ENCODE measurements around the gene C1R. TPM values are rescaled to one million over a fixed set of nuclear protein-coding genes. Genes with fewer than 3 reads are reported as not detected.

Gene C1R
- total RNA-seq, 1 donor from 2014 or later: 2.5 TPM

DNA sequence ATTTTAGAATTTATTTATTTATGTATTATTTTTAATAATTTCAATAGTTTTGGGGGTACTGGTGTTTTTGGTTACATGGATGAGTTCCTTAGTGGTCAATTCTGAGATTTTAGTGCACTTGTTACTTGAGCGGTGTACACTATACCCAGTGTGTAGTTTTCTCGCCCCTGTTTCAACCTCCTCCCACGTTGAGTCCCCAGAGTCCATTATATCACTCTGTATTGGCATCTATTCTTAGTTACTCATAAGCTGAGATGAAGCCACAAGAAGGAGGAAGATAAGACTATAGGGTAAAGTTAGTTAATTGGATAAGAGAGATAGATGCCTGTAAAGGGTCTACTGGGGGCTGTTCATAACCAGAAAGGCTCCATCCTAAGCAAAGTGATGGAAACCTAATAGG, 27.7 kb downstream of the C1R start:
- no peak overlapping the region for H3K4me3 ChIP-seq (ENCODE audit: low read depth, low read length)
- TF ChIP-seq, protein P1, sequence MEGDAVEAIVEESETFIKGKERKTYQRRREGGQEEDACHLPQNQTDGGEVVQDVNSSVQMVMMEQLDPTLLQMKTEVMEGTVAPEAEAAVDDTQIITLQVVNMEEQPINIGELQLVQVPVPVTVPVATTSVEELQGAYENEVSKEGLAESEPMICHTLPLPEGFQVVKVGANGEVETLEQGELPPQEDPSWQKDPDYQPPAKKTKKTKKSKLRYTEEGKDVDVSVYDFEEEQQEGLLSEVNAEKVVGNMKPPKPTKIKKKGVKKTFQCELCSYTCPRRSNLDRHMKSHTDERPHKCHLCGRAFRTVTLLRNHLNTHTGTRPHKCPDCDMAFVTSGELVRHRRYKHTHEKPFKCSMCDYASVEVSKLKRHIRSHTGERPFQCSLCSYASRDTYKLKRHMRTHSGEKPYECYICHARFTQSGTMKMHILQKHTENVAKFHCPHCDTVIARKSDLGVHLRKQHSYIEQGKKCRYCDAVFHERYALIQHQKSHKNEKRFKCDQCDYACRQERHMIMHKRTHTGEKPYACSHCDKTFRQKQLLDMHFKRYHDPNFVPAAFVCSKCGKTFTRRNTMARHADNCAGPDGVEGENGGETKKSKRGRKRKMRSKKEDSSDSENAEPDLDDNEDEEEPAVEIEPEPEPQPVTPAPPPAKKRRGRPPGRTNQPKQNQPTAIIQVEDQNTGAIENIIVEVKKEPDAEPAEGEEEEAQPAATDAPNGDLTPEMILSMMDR (conservative IDR thresholded peaks at IDR 0.05; ENCODE audit: low read depth, low read length): no peak
- no peak for DNase-seq (ENCODE audit: low read depth)

DNA sequence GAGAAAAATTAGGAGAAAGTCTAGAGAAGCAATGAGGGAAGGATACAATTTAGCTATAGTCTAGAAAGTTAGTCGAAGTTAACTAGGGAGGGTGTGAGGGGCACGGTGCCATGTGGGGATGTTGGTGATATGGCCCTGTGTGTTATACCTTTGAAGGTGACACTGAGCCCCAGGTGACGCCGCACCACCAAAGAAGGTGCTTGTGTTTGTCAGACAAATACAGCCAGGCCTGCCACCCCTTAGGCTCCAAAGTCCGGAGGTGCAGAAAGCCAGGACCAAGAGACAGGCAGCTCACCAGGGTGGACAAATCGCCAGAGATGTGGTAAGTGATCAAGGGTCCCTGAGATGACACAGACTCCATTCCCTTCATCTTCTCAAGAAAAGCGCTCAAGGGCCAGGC, 30.6 kb downstream of the C1R start:
- H3K4me3 ChIP-seq (ENCODE audit: low read depth, low read length): no peak overlapping the region
- TF ChIP-seq, protein P1 (conservative IDR thresholded peaks at IDR 0.05; ENCODE audit: low read depth, low read length): no peak
- no peak for DNase-seq (ENCODE audit: low read depth)

DNA sequence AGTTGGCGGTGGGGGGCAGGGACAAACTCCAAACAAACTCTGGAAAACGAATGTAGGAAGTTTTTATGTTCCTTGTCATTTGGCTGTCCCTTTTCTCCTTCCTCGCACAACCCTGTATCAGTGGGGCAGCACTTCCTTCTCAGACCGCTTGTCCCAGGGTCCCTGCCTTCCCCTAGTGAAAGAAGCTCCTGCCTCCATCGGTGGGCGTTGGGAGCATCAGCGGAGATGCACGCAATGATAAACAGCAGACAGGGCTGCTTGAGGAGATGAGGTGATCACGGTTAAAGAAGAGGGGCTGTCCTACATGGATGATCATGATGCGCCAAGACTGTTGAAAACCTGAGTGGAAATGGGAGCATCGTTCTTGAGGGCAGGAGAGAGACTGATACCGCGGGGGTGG, 31.1 kb downstream of the C1R start:
- H3K4me3 ChIP-seq (ENCODE audit: low read depth, low read length): no peak overlapping the region
- TF ChIP-seq, protein P1 (conservative IDR thresholded peaks at IDR 0.05; ENCODE audit: low read depth, low read length): no peak

DNA sequence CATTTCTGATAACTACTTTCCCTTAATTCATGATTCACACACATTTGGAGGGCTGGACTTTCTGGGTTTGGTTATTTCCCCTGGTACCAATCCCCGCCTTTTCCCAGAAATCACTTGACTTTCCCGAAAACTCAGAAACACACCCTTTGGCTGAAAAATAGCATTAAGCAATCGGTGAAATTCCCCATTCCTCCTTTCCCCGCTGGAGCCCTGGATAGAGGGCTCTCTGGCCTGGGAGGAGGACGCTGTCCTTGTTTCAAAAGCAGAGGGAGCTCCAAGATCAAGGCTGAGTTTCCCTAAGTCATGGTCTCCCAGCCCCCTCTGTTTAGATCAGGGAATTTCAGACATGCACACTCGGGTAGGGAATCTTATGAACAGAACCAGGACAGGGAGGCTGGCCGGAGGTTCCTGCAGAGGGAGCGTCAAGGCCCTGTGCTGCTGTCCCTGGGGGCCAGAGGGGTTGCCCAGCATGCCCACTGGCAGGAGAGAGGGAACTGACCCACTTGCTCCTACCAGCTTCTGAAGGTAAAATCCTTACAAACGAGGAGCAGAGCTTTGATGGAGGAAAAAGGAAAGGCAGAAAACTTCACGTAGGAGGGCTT, 31.8 kb downstream of the C1R start, which contains the start of gene C1S:
TSS of gene C1S (plus strand) at position 366 of the 602 bp plus-strand sequence. CDS start 1,195 bp downstream, outside the sequence.
- peak; percentile 88 for DNase-seq (ENCODE audit: low read depth)
- TF ChIP-seq, protein P1 (conservative IDR thresholded peaks at IDR 0.05; ENCODE audit: low read depth, low read length): peak; percentile 98
- H3K4me3 ChIP-seq (ENCODE audit: low read depth, low read length): no peak within 1 kb of the TSS

More for the DNA sequence above, 31.1 kb downstream of the C1R start:
- DNase-seq (ENCODE audit: low read depth): no peak

DNA sequence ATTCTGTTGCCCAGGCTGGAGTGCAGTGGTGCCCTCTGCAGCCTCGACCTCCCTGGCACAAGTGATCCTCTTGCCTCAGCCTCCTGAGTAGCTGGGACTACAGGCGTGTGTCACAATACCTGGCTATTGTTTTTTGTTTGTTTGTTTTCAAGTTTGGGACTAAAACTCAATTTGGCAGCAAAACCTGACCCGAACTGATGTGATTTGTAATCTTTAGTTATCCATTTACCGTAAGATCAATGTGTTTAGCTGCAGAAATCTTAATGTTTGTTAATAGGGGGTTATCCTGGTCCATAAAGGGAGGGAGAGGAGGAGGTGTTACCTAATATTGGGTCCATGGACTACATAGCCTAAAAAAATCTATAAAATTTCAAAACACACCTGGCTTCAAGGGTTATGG, 32.5 kb downstream of the C1R start:
- TF ChIP-seq, protein P1 (conservative IDR thresholded peaks at IDR 0.05; ENCODE audit: low read depth, low read length): no peak
- DNase-seq (ENCODE audit: low read depth): no peak
- H3K4me3 ChIP-seq (ENCODE audit: low read depth, low read length): no peak overlapping the region

DNA sequence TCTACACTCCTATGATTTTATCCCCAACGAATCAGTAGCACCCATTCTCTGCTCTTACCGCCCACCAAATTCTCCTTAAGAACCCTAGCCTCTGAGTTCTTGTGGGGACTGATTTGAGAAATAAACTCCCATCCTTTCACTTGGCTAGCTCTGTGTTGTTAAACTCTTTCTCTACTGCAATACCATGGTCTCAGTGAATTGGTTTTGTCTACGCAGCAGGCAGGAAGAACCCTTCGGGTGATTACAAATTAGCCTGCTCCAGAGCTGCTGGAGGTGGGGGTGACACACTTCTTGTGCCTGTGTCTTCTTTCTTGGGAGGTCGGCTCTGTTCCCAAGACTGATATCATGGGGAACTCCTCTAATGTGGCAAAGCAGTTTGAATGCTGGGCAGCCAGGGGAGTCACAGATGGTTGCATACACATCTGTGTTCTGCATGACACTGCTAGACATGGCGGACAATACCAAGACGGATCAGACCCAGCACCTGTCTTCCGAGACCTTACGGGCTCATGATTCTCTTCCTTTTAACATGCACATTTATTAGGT, 33.3 kb downstream of the C1R start:
- TF ChIP-seq, protein P1 (conservative IDR thresholded peaks at IDR 0.05; ENCODE audit: low read depth, low read length): no peak
- no peak for DNase-seq (ENCODE audit: low read depth)

More for the DNA sequence above, 33.3 kb downstream of the C1R start:
- H3K4me3 ChIP-seq (ENCODE audit: low read depth, low read length): no peak overlapping the region
